RWPE2 (cell line): ENCODE measurements around the gene GPR25.

Experiments
- ATAC-seq: fragments of 200-7000 bp; cut with Tn5 transposase; 3 replicates; pipeline ENCODE4 v1.9.1; 2021; ENCODE audit warnings: low read depth
- DNase-seq: peaks from one replicate; pipeline ENCODE4 v3.0.0-alpha.2; 2020; ENCODE audit warnings: low spot score
- H3K27ac ChIP-seq: fragments of 450-650 bp; 2 replicates; pipeline ENCODE4 v1.5.1; 2017; ENCODE audit warnings: mild to moderate bottlenecking; ENCODE audit not compliant: poor library complexity, severe bottlenecking
- H3K27me3 ChIP-seq: fragments of 250-450 bp; sonication (Bioruptor Pico); 2 replicates; pipeline ENCODE4 v1.5.1; 2021; ENCODE audit warnings: mild to moderate bottlenecking, moderate library complexity; ENCODE audit not compliant: insufficient read depth, poor library complexity, severe bottlenecking
- H3K36me3 ChIP-seq: fragments of 250-450 bp; sonication (Bioruptor Pico); 2 replicates; pipeline ENCODE4 v1.5.1; 2020; ENCODE audit warnings: low read depth, mild to moderate bottlenecking, moderate library complexity
- H3K4me1 ChIP-seq: fragments of 250-450 bp; sonication (Bioruptor Pico); 2 replicates; pipeline ENCODE4 v1.5.1; 2021; ENCODE audit warnings: mild to moderate bottlenecking, moderate library complexity; ENCODE audit not compliant: insufficient read depth, poor library complexity, severe bottlenecking
- H3K4me3 ChIP-seq: fragments of 250-450 bp; sonication (Bioruptor Pico); 2 replicates; pipeline ENCODE4 v1.5.1; 2021; ENCODE audit warnings: mild to moderate bottlenecking, moderate library complexity; ENCODE audit not compliant: severe bottlenecking
- H3K9me3 ChIP-seq: fragments of 250-450 bp; sonication (Bioruptor Pico); 2 replicates; pipeline ENCODE4 v1.5.1; 2021; ENCODE audit warnings: mild to moderate bottlenecking, moderate library complexity; ENCODE audit not compliant: severe bottlenecking
- TF ChIP-seq, protein P1 (sequence below): fragments of 450-650 bp; IDR thresholded peaks from one replicate; pipeline ENCODE4 v1.5.1; 2017; ENCODE audit warnings: mild to moderate bottlenecking, moderate library complexity; ENCODE audit not compliant: poor library complexity, severe bottlenecking

Gene GPR25

DNA sequence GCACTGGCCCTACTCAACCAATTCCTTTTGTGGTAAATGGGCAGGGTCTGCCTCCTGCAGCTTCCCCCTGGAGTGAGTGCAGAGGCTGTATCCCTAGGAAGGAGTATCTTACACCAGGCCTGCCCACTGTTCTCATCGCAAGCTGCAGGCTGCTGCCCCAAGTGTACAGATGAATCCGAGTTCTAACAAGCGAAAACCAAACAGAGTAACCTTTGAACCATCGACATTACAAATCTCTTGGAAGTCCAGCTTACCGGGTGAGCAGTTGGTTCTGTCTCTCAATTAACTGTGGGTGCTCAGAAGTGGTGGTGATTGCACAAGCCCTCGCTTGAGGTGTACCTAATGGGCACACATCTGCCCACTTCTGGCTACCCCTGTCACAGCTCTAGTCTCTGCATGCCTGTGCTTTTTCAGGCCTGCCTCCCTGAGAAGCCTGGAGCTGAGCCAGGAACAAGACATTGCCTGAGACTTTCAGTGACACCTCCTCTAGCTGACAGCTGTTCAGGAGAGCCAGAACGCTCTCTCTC lies 44.6 kb downstream of the GPR25 start:
- DNase-seq (no peak), ATAC-seq (peak; percentile 40)
- Histone ChIP-seq H3K4me3 (no peak overlapping the region), H3K36me3 (peaks cover 14% of the 10 kb centered on the region), H3K27me3 (no peaks in the 10 kb centered on the region), H3K27ac (peak overlapping the region; percentile 31), H3K4me1 (peaks cover 18% of the 10 kb centered on the region), H3K9me3 (no peaks in the 10 kb centered on the region)
- TF ChIP-seq, protein P1, sequence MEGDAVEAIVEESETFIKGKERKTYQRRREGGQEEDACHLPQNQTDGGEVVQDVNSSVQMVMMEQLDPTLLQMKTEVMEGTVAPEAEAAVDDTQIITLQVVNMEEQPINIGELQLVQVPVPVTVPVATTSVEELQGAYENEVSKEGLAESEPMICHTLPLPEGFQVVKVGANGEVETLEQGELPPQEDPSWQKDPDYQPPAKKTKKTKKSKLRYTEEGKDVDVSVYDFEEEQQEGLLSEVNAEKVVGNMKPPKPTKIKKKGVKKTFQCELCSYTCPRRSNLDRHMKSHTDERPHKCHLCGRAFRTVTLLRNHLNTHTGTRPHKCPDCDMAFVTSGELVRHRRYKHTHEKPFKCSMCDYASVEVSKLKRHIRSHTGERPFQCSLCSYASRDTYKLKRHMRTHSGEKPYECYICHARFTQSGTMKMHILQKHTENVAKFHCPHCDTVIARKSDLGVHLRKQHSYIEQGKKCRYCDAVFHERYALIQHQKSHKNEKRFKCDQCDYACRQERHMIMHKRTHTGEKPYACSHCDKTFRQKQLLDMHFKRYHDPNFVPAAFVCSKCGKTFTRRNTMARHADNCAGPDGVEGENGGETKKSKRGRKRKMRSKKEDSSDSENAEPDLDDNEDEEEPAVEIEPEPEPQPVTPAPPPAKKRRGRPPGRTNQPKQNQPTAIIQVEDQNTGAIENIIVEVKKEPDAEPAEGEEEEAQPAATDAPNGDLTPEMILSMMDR: peak; percentile 7

DNA sequence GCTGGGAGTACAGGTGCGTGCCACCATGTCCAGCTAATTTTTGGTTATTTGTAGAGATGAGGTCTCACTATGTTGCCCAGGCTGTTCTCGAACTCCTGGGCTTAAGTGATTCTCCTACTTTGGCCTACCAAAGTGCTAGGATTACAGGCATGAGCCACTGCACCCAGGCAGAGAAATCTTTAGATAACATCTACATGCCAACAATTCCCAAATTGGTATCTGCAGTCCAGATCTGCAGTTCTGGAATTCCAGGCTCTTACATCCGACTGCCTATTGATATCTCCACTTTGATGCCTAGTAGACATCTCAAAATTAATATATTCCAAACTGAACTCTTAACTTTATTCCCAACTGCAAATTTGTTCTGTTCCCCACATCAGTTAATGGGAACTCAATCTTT lies 45.2 kb downstream of the GPR25 start:
- TF ChIP-seq, protein P1: no peak
- Histone ChIP-seq H3K36me3 (peaks cover 8% of the 10 kb centered on the region; the same call in 1 of the 2 replicates), H3K27me3 (no peaks in the 10 kb centered on the region), H3K4me1 (peaks cover 11% of the 10 kb centered on the region), H3K27ac (no peak overlapping the region), H3K4me3 (no peak overlapping the region), H3K9me3 (no peaks in the 10 kb centered on the region)
- ATAC-seq (no peak), DNase-seq (no peak)

DNA sequence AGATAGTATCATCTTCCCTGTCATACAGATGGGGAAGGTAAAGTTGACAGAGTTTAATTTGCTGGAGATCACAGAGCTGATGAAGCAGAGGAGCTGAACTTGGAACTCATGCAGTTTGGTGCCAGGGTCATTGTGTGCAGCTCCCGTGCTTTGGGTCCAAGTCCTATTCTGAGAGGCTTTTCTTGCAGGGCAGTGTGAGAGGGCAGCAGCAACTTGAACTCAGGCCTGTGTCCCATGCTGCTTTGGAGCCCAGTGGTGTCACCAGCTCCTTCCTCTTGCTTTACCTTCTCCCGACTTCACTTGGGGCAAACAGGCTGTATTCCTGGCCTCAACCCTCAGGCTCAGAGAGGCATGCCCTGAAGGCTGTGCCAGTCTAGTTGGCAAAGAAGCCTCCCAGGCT lies 46.6 kb downstream of the GPR25 start:
- DNase-seq (no peak), ATAC-seq (no peak)
- Histone ChIP-seq H3K27me3 (no peaks in the 10 kb centered on the region), H3K9me3 (no peaks in the 10 kb centered on the region), H3K4me1 (peaks cover 7% of the 10 kb centered on the region), H3K4me3 (no peak overlapping the region), H3K36me3 (0 out of 2 replicates have a peak, but pooled peaks cover under 1% of the 10 kb centered on the region), H3K27ac (no peak overlapping the region)
- TF ChIP-seq, protein P1: no peak

DNA sequence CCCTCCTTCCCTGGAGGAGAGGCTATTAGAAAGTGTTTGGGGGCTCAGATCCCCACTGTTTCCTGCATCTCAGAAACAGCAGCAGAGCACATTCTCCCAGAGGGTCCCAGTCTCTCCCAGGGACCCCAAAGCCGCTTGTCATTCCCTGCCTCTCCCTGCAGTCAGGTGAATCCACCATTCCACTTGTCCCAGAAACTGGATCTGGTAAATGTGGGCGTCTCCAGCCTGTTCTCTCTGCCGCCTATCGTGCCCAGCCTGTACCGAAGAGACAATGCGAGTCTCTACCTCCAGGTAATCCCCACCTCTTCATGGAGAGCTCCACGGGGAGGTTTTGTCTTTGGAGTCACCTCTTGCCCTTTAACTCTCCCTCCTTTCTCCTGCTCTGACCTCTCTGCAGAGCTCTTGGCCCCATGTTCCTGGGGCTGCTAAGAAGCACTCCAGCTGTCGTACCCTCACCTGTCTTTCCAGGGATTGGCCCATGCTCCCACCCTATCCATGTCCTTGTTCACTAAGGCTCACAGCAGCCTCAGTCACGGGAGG lies 48.9 kb downstream of the GPR25 start:
- no peak overlapping the region for H3K4me3 ChIP-seq
- H3K36me3 ChIP-seq: no peaks in the 10 kb centered on the region
- DNase-seq (no peak), ATAC-seq (no peak)
- H3K9me3 ChIP-seq: no peaks in the 10 kb centered on the region
- H3K27ac ChIP-seq: no peak overlapping the region
- H3K4me1 ChIP-seq: peaks cover 7% of the 10 kb centered on the region
- TF ChIP-seq, protein P1: no peak
- no peaks in the 10 kb centered on the region for H3K27me3 ChIP-seq

DNA sequence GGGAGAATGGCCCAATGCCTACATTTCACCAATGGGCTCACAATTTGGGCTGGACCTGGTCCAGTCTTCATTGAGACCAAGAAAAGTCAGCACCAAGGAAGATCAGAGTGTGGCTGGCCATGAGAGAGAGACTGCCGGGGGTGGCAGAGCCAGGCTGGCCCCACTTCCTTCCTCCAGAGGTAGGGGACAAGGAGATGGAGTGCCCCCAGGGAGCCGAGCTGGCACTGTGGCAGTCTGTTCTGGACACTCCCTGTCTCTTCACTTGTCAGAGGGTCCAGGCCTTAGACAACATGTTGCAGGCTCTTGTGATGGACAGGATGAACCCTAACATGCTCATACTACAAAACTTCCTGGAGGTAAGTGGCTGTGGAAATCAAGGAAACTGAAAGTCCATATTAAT lies 49.6 kb downstream of the GPR25 start:
- H3K27me3 ChIP-seq: no peaks in the 10 kb centered on the region
- H3K4me3 ChIP-seq: no peak overlapping the region
- H3K4me1 ChIP-seq: peaks cover under 1% of the 10 kb centered on the region
- no peak for DNase-seq
- no peak for ATAC-seq
- no peaks in the 10 kb centered on the region for H3K36me3 ChIP-seq
- H3K27ac ChIP-seq: no peak overlapping the region
- TF ChIP-seq, protein P1: no peak
- H3K9me3 ChIP-seq: no peaks in the 10 kb centered on the region
